ENCODE data around the gene VEGFC.

The VEGFC gene

DNA sequence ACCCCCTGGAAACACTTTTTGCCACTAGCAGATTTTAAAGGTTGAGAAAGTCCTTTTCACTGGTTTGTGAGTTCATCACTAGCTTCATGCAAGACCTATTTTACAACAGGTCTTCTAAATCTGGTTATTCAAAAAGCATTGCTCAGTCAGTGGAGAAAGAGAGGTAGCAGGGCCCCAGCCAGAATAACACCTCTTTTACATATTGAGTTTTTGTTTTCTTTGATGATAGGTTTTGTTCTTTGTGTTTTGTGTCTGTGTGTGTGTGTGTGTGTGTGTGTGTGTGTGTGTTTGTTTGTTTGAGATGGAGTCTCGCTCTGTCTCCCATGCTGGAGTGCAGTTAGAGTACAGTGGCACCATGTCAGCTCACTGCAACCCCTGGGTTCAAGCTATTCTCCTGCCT lies 2.7 kb upstream of the VEGFC start:
- DNase-seq, result no peak

- no peak for DNase-seq
Measured at GRCh38 chr4:176794651-176795050, 1.9 kb upstream of the VEGFC start.

DNA sequence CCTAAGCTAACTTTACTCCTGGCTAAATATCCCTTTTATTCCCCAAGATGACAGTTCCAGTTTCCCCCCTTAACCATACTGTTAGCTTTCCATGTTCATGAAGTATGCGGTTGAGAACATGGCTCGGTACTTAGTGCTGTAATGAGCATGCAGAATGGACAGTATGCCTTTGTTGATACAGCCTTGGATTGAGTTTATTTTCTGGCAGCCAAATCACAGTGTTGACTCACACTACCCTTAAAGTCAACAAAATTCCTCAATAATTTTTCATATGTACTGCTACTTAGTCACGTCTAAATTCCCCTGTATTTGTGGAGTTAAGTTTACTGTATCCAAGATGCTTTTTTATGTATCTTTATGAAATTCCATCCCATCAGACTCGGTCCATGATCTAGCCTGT lies 1.4 kb upstream of the VEGFC start:
- no peak for DNase-seq

GRCh38 chr4:176793060-176793605 lies 411 bp upstream of the VEGFC start:
- DNase-seq, result no peak

- peak; percentile 50 for DNase-seq
Measured at GRCh38 chr4:176791591-176792325, 964 bp downstream of the VEGFC start.

GRCh38 chr4:176790398-176790797 lies 2.3 kb downstream of the VEGFC start:
- DNase-seq, result no peak

DNA sequence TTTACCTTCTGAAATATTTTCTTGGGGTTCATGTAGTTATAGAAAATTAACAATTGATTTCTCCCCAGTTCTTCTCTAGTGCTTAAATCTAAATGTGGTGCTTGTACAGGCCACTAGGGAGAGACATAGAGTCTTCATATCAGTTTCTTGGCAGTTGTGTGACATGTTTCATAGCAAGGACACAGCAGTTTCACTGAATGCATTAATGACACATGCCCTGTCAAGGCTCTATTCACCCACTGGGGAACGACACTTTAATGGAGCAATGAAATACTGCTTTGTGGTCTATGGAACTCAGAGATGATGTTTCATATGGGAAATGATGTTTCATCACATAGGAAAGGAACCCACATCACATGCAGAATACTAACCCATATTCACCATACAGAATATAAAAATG lies 2.8 kb downstream of the VEGFC start:
- DNase-seq, result no peak

GRCh38 chr4:176788971-176789370 lies 3.8 kb downstream of the VEGFC start:
- DNase-seq, result no peak

GRCh38 chr4:176788248-176788647 lies 4.5 kb downstream of the VEGFC start:
- DNase-seq, result no peak

DNA sequence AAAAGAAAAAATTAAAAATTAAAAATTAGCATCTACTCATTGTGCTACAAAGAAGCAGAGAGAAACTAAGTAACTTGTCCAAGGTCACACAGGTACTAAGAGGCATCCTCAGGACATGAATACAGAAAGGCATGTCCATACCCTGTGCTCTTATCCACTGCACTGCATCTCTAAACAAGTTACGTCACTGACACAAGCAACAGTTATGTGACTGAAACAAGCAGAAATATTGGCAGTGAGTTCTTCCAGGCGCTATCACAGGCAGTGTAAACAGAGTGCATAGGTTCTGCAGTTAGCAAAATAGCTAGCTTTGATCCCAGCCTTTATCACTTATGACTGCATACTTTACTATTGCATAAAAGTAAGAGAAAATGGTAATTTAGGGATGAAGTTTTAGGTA lies 7.9 kb downstream of the VEGFC start:
- DNase-seq, result no peak

GRCh38 chr4:176782794-176783193 lies 9.9 kb downstream of the VEGFC start:
- DNase-seq, result no peak

GRCh38 chr4:176782191-176782590 lies 10.5 kb downstream of the VEGFC start:
- no peak for DNase-seq

DNA sequence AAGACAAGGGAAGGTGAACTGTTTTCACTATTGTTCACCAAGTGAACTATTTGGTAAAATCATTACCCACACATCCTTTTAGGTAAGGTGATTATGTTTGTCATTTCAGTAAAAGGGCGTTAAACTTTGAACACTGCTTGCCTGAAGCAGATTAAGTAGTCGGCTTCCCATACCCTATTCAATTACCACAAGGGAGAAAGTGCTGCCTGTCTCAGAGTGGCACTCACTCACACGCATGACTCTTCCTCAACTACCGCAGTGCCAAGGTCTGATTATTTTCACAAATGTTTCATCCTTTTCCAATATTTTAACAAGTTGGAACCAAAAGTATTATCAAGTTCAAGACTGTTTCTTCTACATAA lies 11.0 kb downstream of the VEGFC start:
- DNase-seq, result no peak

- no peak for DNase-seq
Measured at GRCh38 chr4:176780995-176781738, 11.6 kb downstream of the VEGFC start.

GRCh38 chr4:176779421-176779820 lies 13.3 kb downstream of the VEGFC start:
- DNase-seq, result no peak

DNA sequence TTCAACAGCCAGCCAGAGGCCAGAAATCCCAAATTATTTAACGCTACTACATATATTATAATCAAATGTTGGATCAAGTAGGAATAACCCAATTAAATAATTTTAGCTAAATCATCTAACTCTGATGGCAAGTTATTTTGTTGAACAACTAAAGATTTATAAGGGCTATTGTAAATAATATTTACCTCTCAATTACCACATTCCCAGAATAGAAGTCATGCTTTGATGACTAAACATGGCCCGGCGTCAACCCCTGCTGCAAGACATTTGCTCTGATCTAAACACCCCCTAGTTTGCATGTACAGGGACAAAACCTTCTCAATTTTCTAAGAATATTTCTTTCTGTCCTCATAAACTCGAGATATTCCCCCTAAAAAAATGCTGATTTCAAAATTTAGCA lies 14.2 kb downstream of the VEGFC start:
- DNase-seq, result no peak

DNA sequence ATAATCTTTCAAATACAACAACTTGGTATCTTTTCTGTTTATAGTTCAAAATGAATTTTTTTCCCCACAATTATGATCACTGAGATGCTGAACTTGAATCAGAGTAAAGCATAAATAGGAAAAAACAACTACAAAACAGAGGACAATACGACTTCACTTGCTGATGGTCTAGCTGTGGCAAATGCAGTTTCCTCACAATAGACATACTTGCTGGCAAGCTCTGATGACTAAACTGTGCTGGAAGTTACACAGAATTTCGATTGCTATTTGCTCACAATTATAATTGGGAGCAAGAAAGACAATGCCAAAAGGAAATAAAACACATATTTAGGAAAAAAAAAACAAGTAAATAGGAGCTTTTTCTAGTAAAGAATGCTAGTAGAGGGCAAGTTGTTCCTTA lies 14.7 kb downstream of the VEGFC start:
- DNase-seq, result no peak

- DNase-seq, result no peak
Measured at GRCh38 chr4:176775338-176775737, 17.4 kb downstream of the VEGFC start.

GRCh38 chr4:176774852-176775251 lies 17.9 kb downstream of the VEGFC start:
- DNase-seq, result no peak

DNA sequence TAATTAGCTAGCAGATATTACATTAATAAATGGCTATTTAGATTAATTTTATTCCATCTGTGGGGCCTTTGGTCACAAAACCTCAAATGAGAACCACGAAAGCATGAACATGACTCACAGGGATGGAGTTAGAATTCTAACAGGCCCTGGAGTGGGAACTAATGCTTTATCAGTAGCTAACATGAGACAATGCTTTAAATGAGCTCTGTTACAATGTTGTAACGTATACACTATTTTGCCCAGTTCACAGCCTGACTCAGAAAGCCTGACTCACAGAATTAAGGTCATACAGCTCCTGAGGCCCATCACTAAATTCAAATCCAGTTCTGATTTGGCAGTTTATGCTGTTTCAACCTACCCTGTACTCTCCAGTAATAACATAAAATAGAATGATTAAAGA lies 23.2 kb downstream of the VEGFC start:
- no peak for DNase-seq

- no peak for DNase-seq
Measured at GRCh38 chr4:176767183-176767582, 25.5 kb downstream of the VEGFC start.

GRCh38 chr4:176762661-176763308 lies 29.9 kb downstream of the VEGFC start:
- DNase-seq, result no peak

- DNase-seq, result no peak
Measured at GRCh38 chr4:176761872-176762271, 30.9 kb downstream of the VEGFC start.

DNA sequence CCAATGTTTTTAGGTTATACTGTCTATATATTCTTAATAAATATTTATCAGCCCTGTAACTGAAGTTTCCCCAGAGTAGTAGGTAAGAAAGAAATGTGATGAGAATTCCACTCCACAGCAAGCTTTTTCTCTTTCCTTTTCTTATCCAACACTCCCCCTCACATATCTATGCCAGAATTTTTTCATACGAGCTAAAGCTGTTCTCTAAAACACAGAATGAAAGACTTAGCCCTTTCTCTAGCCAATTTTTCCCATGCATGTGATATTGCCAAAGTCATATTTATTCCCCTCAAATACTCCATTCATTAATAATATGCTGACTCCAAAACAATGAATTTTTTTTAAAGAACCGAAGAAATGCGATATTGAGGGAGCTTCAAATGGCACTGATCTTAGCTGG lies 32.3 kb downstream of the VEGFC start:
- no peak for DNase-seq

All from activated CD8-positive, alpha-beta memory T cell treated with anti-CD3 and anti-CD28 coated beads, Interleukin-2, amount 50 U/mL, for 48 hours (primary cell).